Measurements from ENCODE around the gene UBP1. TPM values are rescaled to one million over a fixed set of nuclear protein-coding genes. Genes with fewer than 3 reads are reported as not detected.
"Not testable (repeated sequence)": the region's sequence is repeated elsewhere in the genome, so short reads cannot be mapped to it uniquely, and the experiment has no call there.

Gene UBP1
- total RNA-seq, 1 donor from 2014 or later, result 67.0 TPM

DNA sequence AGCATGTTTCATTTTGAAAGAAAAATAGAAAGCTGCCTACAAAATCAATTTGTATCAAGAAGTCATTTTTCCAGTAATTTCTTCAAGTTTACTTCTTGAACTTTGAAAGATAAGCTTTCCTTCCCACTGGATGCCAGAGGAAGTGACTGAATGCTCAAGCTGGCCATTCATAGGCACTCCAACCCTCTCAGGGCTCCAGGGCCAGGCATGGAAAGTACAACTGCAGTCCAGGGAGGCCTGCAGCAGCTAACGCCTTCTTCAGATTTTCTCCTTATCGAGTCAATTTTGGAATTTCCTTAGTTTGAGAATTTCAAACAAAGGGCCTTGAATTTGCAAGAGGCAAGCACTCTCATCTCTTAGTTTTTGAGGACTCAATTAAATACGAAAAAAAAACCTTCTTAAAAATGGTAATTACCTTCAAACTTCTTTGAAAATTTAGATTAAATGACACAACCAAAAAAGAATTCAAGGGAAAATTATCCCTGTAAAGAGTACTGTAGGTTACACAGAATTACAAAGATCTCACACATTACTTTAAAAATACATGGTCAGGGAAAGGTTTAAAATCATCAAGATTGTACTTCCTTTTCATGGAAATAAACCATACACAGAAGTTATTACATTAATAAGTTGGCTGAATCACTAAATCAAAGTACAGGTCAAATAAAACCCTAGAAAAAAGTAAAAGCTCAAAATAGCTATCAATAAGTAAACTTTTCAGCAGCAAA is 2.5 kb downstream of the UBP1 start:
- intact Hi-C loops (cut with micrococcal nuclease), result loop anchor here (1.0 to 5.0 kb wide), 2 partner anchors 305 to 350 kb away; no protein-coding TSS in a partner anchor

GRCh38 chr3:33433843-33434242 is 6.4 kb downstream of the UBP1 start:
- intact Hi-C loops (cut with micrococcal nuclease), result no loop called here

- intact Hi-C loops (cut with micrococcal nuclease), result no loop called here
These were observed 9.6 kb downstream of the UBP1 start for GRCh38 chr3:33430571-33430970.

GRCh38 chr3:33430061-33430460 is 10.1 kb downstream of the UBP1 start:
- intact Hi-C loops (cut with micrococcal nuclease), result no loop called here

DNA sequence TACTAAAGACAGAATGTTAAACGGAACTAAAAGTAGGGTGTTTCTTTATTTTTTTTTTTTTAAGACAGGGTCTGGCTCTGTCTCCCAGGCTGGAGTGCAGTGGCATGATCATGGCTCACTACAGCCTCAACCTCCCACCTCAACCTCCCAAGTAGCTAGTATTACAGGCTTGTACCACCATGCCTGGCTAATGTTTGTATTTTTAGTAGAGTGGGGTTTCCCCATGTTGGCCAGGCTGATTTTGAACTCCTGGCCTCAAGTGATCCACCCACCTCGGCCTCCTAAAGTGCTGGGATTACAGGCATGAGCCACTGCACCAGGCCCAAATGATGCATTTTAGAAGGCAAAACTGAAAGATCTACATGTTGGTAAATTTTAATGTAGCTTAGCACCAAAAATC is 10.9 kb downstream of the UBP1 start:
- intact Hi-C loops (cut with micrococcal nuclease), result not testable (repeated sequence)

DNA sequence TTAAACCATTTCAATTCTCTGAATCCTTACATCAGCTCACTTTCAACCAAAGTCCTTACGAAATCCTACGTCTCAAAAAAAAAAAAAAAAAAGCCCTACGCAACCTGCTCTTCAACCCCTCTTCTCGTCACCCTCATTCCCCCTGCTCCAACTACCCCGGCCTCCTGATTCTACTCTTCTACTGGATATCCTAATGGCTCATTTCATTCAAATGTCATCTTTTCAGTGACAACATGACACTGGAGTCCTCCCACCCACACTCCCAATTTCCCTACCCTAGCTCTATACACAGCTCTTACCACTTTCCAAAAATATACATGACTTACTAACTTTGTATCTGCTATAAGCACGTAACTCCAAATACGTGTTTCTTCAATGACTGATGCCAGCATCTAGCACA is 11.5 kb downstream of the UBP1 start:
- intact Hi-C loops (cut with micrococcal nuclease), result no loop called here

DNA sequence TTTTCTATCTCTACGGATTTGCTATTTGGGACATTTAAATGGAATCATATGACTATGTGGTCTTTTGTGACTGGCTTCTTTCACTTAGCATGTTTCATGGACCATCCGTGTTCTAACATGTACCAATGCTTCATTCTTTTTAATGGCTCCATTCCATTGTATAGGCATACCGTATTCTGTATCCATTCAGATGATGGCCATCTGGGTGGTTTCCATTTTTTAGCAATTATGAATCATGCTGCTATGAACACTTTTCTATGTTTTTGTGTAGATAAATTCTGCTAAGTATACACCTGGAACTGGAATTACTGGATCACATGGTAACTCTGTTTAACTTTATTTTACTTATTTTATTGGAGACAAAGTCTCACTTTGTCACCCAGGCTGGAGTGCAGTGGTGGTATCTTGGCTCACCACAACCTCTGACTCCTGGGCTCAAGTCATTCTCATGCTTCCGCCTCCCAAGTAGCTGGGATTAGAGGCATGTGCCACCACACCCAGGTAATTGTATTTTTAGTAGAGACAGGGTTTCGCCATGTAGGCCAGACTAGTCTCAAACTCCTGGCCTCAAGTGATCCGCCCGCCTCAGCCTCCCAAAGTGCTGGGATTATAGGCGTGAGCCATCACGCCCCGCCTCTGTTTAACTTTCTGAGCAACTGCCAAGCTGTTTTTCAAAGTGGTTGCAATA is 13.4 kb downstream of the UBP1 start:
- intact Hi-C loops (cut with micrococcal nuclease), result no loop called here

DNA sequence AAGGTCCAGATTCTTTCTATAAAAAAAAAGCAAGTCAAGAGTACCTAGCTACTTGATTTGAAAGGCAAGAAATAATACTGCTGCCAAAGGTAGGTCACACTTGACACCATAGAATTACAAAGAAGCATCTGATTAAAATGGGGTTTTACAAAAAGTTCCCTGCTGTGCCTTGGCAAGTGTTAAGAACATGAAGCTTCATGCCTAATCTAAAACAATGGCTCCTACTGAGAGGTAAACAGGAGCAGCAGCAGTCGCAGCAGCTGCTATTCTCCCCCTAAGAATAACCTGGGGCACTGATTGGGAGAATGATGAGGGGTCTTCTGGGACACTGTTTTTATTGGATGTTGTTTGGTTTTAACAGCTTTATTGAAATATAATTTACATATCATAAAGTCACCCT is 14.1 kb downstream of the UBP1 start:
- intact Hi-C loops (cut with micrococcal nuclease), result no loop called here

DNA sequence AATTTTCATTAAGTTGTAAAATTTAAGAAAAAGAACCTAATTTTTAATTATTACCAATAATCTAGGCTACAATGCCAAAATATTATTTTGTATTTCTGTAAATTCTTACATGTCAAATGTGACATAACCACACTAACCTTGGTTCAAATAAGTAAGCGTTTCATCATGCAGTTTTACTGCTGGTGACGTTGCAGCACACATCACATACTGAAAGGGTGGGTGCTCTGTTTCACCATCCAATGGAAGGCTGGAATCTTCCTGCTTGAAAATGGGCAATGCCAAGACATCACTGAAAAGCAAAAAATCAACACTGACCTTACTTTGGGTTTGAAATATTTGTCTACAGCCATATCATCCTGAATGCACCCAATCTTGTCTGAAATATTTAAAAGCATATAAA is 14.8 kb downstream of the UBP1 start:
- intact Hi-C loops (cut with micrococcal nuclease), result no loop called here

DNA sequence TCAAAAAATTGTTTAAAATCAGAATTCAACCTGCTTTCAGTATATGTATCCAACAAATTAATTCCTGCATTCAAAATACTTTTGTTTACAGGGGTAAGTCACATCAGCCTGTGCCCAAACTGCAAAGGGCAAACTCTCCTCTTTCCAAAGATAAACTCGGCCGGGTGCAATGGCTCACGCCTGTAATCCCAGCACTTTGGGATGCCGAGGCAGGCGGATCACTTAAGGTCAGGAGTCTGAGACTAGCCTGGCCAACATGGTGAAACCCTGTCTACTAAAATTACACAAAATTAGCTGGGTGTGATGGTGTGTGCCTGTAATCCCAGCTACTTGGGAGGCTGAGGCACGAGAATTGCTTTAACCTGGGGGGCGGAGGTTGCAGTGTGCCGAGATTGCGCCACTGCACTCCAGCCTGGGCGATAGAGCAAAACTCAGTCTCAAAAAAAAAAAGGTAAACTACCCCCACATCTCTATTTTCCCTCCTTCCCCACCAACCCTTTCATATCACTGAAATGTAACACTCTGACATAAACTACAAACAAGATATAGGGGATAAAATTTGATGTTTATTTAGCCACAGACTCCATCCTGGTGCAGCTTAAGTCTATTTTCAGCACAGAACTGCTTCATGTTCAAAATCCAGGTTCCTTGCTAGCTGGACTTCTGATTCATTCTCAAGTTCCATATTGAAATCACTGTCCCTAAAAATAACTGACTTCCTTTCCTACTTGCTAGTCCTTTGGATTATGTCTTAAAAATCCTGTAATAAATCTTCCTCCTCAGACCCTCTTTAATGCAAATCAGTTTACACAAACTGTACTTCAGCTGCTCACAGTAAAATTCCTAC is 15.4 kb downstream of the UBP1 start:
- intact Hi-C loops (cut with micrococcal nuclease), result no loop called here

- intact Hi-C loops (cut with micrococcal nuclease), result no loop called here
These were observed 19.2 kb downstream of the UBP1 start for GRCh38 chr3:33420966-33421365.

- intact Hi-C loops (cut with micrococcal nuclease), result no loop called here
These were observed 20.3 kb downstream of the UBP1 start for GRCh38 chr3:33419948-33420347.

DNA sequence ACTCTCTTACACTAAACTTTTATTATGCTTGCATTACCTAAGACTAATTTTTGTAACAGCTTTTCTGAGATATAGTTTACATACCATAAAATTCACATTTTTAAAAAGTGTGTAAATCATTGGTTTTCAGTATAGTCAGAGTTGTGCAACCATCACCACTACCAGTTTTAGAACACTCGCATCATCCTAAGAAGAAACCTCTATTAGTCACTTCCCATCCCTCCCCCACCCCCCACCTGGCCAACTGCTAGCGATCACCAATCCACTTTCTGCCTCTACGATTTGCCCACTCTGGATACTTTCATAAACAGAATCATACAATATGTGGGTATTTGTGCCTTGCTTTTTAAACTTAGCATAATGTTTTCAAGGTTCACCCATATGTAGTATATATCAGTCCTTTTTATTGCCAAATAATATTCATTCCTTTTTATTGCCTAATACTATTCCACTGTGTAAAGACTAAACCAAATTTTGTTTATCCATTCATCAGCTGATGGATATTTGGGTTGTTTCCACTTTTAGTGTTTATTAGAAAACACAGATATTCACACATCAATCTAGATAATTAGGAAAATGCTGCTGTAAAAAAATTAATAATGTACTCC is 23.0 kb downstream of the UBP1 start:
- intact Hi-C loops (cut with micrococcal nuclease), result no loop called here

DNA sequence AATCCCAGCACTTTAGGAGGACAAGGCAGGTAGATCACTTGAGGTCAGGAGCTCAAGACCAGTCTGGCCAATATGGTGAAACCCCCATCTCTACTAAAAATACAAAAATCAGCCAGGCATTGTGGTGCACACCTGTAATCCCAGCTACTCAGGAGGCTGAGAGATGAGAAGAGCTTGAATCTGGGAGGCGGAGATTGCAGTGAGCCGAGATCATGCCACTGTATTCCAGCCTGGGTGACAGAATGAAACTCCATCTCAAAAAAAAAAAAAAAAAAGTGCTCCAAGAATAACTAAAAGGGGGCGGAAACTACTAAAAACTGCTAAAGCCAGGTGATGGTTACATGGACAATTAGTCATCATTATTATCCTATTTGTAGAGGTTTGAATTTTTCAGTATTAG is 29.4 kb downstream of the UBP1 start:
- intact Hi-C loops (cut with micrococcal nuclease), result not testable (repeated sequence)

GRCh38 chr3:33403756-33404155 is 36.4 kb downstream of the UBP1 start:
- intact Hi-C loops (cut with micrococcal nuclease), result no loop called here

GRCh38 chr3:33402936-33403335 is 37.3 kb downstream of the UBP1 start:
- intact Hi-C loops (cut with micrococcal nuclease), result no loop called here

DNA sequence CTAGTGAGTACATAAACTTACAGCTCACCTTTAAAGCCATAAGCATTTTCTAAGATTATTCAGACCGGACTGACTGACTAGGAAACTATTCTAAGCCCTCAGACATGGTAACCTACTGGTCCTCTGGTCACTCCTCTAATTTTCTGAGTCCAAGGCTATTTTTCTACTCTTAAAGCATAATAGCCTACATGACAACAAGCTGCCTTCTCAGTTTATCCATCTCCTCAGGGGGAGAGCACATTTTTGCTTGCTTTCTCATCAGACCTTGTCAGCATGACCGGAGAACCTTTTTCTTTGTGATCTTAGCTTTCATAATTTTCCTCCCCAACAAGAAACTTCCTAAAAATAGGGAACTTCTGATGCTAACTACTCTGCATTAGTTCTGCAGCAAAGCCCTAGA is 38.4 kb downstream of the UBP1 start:
- intact Hi-C loops (cut with micrococcal nuclease), result no loop called here

GRCh38 chr3:33398410-33398809 is 41.8 kb downstream of the UBP1 start:
- intact Hi-C loops (cut with micrococcal nuclease), result no loop called here

GRCh38 chr3:33395900-33396299 is 44.3 kb downstream of the UBP1 start:
- intact Hi-C loops (cut with micrococcal nuclease), result no loop called here

DNA sequence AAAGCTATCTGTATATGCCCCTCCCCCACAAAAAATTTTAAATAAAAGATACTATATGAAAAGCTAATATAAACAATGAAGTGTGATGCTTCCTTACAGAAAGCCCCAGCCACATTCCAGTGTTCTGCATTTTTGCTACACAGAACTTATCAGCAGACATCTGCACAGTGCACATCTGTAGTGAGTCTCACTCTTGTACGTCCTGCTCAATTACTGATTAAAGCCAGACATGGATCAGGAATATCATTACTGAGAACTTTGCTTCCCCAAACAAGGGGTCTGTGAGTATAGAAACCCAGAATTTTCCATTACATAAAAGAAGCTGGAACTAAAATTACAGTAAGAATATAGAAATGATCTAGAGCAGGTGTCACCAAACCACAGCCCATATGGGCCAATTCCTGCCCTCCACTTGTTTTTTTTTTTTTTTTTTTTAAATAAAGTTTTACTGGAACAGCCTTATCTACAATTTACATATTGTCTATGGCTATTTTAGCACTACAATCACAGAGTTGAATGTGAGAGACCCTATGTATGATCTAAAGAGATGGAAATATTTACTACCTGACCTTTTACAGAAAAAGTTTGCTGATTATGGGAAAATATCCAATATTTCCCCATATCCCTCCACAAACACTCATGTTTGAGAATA is 45.7 kb downstream of the UBP1 start:
- intact Hi-C loops (cut with micrococcal nuclease), result no loop called here

GRCh38 chr3:33392703-33393125 is 47.5 kb downstream of the UBP1 start:
- intact Hi-C loops (cut with micrococcal nuclease), result no loop called here

Data from T-helper 1 cell treated with Interleukin-12 subunit alpha and Interleukin-12 subunit beta and Interleukin-4 antibody, amounts not matched to agents 30 ng/mL and 1 ng/mL, for 36 hours (primary cell).